ENCODE measurements around the gene NUBPL.

NUBPL gene

GRCh38 chr14:31895646-31896045 lies 334.4 kb downstream of the NUBPL start:
- no peak for DNase-seq (ENCODE audit: extremely low read depth, low read depth)
- no peak overlapping the region for H3K4me3 ChIP-seq (replicated peaks; ENCODE audit: low read depth, low read length)
- TF ChIP-seq CTCF (IDR thresholded peaks at IDR 0.05; ENCODE audit: low read depth, low read length, missing control alignments), result no peak

- no peak for TF ChIP-seq CTCF (IDR thresholded peaks at IDR 0.05; ENCODE audit: low read depth, low read length, missing control alignments)
- H3K4me3 ChIP-seq (replicated peaks; ENCODE audit: low read depth, low read length), result no peak overlapping the region
These were observed 336.5 kb downstream of the NUBPL start for GRCh38 chr14:31897581-31898186.

GRCh38 chr14:31898838-31899528 lies 337.8 kb downstream of the NUBPL start:
- no peak overlapping the region for H3K4me3 ChIP-seq (replicated peaks; ENCODE audit: low read depth, low read length)
- TF ChIP-seq CTCF (IDR thresholded peaks at IDR 0.05; ENCODE audit: low read depth, low read length, missing control alignments), result no peak
- DNase-seq (ENCODE audit: extremely low read depth, low read depth), result no peak

More at GRCh38 chr14:31897581-31898186, 336.5 kb downstream of the NUBPL start:
- DNase-seq (ENCODE audit: extremely low read depth, low read depth), result no peak

- H3K4me3 ChIP-seq (replicated peaks; ENCODE audit: low read depth, low read length), result no peak overlapping the region
- DNase-seq (ENCODE audit: extremely low read depth, low read depth), result no peak
- TF ChIP-seq CTCF (IDR thresholded peaks at IDR 0.05; ENCODE audit: low read depth, low read length, missing control alignments), result no peak
These were observed 340.8 kb downstream of the NUBPL start for GRCh38 chr14:31902002-31902401.

GRCh38 chr14:31902945-31903646 lies 341.9 kb downstream of the NUBPL start:
- no peak overlapping the region for H3K4me3 ChIP-seq (replicated peaks; ENCODE audit: low read depth, low read length)
- DNase-seq (ENCODE audit: extremely low read depth, low read depth), result no peak
- TF ChIP-seq CTCF (IDR thresholded peaks at IDR 0.05; ENCODE audit: low read depth, low read length, missing control alignments), result no peak

- H3K4me3 ChIP-seq (replicated peaks; ENCODE audit: low read depth, low read length), result no peak overlapping the region
- DNase-seq (ENCODE audit: extremely low read depth, low read depth), result no peak
- TF ChIP-seq CTCF (IDR thresholded peaks at IDR 0.05; ENCODE audit: low read depth, low read length, missing control alignments), result no peak
These were observed 348.8 kb downstream of the NUBPL start for GRCh38 chr14:31909977-31910376.
